H54 (cell line): ENCODE measurements around the gene ST6GALNAC1.
"Not testable (repeated sequence)": the region's sequence is repeated elsewhere in the genome, so short reads cannot be mapped to it uniquely, and the experiment has no call there.

Experiments
- DNase-seq: peaks from one replicate; pipeline ENCODE4 v3.0.0; 2011; ENCODE audit warnings: low spot score, mixed read lengths; ENCODE audit not compliant: insufficient read length
- FAIRE-seq: peaks from 3 replicates; lab custom pipeline; 2011; peaks lifted over from hg19 to GRCh38; lab: Jason Lieb, UNC
- POLR2A ChIP-seq: IDR thresholded peaks from 2 replicates; pipeline ENCODE4 v1.6.1; 2011; ENCODE audit warnings: low read depth, mild to moderate bottlenecking, low read length

Gene ST6GALNAC1

DNA sequence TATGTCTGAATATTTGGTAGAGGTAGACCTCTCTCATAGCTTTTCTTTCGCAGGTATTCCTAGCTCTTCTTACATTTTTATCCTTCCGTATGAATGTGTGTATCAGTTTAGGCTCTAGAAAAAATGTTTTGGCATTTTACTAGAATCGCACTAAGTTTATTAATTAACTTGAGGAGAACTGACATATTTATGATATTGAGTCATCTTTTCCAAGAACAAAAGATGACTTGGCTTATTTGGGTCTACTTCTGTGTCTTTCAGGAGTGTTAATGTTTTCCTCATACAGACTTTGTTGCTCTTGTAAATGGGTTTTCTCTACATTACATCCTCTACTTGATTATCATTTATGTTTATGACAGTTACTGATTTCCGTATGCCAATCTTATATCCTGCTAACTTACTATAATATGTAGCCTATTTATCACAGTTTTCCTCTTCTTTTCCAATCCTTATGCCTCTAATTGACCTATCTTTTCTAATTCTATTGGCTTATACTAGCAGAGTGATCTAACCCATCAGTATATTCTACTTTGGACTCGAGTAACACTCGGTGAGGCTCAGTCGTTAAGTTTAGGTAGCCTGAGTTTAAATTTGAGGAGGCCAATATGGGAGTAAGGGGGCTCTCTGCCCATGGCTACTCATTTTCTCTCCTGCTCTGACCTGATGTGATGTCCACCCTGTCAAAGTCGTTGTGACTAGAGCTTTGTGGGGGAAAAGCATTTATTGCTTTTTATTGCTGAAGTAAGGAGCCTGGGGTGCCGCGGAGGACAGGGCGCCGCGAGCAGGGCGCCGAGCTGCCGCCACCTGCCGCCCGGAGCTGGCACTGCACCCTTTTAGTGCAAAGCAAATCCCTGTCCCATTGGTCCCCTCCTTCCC, 20.0 kb downstream of the ST6GALNAC1 start:
- FAIRE-seq (no peak), DNase-seq (peak; percentile 77)
- TF ChIP-seq POLR2A: no peak

- DNase-seq: no peak
- FAIRE-seq: no peak
- no peak for TF ChIP-seq POLR2A
Measured at GRCh38 chr17:76617838-76618237, 25.7 kb downstream of the ST6GALNAC1 start.

DNA sequence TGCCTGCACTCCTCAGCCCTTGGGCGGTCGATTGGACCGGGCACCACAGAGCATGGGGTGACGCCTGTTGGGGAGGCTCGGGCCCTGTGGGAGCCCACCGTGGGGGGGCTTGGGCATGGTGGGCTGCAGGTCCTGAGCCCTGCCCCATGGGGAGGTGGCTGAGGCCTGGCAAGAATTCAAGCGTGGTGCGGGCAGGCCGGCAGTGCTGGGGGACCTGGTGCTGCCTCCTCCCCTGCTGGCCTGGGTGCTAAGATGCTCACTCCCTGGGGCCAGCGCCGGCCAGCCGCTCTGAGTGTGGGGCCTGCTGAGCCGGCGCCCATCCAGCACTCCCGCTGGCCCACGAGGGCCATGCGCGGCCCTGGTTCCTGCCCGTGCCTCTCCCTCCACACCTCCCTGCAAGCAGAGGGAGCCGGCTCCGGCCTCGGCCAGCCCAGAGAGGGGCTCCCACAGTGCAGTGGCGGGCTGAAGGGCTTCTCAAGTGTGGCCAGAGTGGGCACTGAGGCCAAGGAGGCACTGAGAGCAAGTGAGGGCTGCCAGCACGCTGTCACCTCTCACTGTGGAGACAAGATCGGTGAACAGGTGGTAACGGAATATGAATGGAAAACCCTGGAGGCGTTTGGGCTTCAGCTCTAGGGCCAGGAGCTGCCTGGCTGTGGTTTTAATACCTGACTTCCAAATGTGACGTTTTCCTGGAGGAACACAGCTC, 28.5 kb downstream of the ST6GALNAC1 start:
- TF ChIP-seq POLR2A: no peak
- FAIRE-seq: no peak
- DNase-seq: no peak

DNA sequence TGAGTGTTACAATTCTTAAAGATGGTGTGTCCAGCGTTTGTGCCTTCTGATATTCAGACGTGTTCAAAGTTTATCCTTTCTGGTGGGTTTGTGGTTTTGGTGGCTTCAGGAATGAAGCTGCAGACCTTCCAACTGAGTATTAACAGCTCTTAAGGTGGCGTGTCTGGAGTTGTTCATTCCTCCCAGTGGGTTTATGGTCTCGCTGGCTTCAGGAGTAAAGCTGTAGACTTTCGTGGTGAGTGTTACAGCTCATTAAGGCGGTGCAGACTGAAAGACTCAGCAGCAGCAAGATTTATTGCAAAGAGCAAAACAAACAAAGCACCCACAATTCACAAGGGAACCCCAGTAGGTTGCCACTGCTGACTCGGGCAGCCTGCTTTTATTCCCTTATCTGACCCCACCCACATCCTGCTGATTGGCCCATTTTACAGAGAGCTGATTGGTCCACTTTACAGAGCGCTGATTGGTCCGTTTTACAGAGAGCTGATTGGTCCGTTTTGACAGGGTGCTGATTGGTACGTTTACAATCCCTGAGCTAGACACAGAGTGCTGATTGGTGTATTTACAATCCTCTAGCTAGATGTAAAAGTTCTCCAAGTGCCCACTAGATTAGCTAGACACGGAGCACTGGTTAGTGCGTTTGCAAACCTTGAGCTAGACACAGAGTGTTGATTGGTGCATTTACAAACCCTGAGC, 29.3 kb downstream of the ST6GALNAC1 start:
- DNase-seq, FAIRE-seq: not testable (repeated sequence)

DNA sequence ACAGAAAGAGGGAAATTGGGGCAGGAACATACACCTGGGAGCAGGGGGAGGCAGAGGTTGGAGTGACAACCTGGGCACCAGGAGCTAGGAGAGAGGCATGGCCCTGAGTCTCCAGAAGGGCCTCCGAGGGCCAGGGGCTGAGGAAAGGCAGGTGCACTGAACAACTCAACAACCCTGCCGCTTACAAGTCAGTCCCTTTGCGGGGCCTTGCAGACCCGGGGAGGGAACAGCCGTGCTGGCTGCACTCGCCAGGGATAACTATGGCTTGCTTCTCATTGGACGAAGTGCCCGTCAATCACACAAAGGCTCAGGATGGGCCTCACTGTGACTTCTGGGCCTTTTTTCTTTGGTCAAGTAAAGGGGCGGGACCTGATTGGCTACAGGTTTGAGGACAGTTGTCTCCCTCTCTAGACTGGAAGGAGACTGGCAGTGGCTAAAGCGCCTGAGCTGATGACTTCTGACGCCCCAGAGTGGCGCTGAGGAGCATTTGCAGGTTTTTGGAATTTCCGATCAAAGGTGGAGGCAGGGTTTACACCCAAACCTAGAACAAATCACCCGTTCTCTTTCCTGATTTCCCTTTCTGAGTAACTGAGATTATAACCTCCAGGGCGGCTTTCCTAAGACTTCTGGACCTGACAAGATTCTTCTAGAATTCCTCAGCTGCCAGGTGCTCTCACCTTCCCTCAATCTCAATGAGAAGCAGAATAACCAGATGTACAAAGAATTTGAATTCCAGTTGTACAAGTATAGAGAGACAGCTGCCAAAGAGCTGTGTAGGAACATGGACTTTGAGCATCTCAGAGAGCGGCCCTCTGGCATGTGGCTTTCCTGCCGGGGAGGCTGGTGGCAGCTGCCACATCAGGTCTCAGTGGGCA, 30.3 kb downstream of the ST6GALNAC1 start:
- DNase-seq (no peak), FAIRE-seq (no peak)
- no peak for TF ChIP-seq POLR2A

GRCh38 chr17:76612465-76612864, 31.1 kb downstream of the ST6GALNAC1 start:
- DNase-seq (no peak), FAIRE-seq (no peak)
- no peak for TF ChIP-seq POLR2A

DNA sequence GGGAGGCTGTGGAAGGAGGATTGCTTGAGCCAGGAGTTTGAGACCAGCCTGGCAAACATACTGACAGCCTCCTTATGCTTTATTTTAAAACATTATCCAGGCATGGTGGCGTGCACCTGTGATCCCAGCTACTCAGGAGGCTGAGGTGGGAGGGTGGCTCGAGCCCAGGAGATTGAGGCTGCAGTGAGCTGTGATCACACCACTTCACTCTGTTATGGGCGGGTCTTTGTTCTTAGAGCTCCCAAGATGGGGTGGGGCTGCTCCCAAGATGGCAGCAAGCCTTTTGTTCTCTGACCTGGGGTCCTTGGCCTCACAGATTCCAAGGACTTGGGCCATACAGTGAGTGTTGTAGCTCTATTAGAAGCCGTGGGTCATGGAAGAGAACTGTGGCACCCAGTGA, 31.8 kb downstream of the ST6GALNAC1 start:
- DNase-seq (no peak), FAIRE-seq (no peak)
- no peak for TF ChIP-seq POLR2A

DNA sequence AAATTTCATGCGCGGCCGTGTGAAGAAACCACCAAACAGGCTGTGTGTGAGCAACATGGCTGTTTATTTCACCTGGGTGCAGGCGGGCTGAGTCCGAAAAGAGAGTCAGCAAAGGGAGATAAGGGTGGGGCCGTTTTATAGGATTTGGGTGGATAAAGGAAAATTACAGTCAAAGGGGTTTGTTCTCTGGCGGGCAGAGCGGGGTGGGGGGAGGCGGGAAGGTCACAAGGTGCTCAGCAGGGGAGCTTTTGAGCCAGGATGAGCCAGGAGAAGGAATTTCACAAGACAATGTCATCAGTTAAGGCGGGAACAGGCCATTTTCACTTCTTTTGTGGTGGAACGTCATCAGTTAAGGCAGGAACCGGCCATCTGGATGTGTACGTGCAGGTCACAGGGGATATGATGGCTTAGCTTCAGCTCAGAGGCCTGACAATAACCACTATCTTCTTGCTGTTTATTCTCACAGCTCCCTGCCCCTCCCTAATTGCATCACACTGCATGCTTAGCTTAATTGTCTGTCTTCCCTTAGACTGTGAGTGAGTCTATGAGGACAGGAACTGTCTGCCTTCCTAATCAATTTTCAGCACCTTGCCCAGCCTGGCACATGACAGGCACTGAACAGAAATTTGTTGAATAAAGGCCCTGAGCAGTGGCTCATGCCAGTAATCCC, 32.3 kb downstream of the ST6GALNAC1 start:
- FAIRE-seq: not testable (repeated sequence)

DNA sequence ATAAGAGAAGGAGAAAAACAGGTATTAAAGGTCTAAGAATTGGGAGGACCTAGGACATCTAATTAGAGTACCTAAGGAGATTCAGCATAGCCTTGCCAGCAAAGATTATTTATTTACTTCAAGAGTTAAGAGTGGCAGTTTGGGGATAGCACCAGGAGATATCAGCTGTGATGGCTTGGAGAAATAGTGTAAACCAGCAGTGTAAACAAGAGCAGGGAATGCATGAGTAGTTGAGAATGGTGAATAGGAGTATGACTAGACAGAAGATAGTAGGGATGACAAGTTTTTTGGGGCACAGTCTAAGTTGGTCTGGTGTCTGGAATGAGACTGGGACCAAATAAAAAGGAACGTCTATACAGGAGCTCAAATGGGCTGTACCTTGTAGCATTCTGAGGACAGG, 36.9 kb downstream of the ST6GALNAC1 start:
- DNase-seq, FAIRE-seq: not testable (repeated sequence)

More for the DNA sequence above, 32.3 kb downstream of the ST6GALNAC1 start:
- not testable (repeated sequence) for DNase-seq

DNA sequence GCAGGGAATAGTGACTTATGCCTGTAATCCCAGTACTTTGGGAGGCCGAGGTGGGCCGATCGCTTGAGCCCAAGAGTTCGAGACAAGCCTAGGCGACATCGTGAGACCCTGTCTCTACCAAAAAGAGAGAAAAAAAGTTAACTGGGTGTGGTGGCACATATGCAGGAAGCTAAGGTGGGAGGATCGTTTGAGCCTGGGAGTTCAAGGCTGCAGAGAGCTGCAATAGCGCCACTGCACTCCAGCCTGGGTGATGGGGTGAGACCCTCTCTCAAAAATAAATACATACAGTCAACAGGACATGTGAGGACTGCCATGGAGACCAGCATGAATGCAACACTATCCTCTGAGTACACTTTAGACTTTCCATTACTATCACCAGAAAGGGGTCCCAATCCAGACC, 42.5 kb downstream of the ST6GALNAC1 start:
- FAIRE-seq (no peak), DNase-seq (no peak)
- no peak for TF ChIP-seq POLR2A

- no peak for TF ChIP-seq POLR2A
- no peak for FAIRE-seq
- DNase-seq: no peak
Measured at GRCh38 chr17:76599694-76600460, 43.7 kb downstream of the ST6GALNAC1 start.

- FAIRE-seq (no peak), DNase-seq (no peak)
- TF ChIP-seq POLR2A: no peak
Measured at GRCh38 chr17:76598004-76598439, 45.5 kb downstream of the ST6GALNAC1 start.
